Measurements from ENCODE around the gene KCNAB2. TPM values are rescaled to one million over a fixed set of nuclear protein-coding genes. Genes with fewer than 3 reads are reported as not detected.

Gene KCNAB2
- total RNA-seq, 1 donor from 2014 or later = 21.0 TPM

DNA sequence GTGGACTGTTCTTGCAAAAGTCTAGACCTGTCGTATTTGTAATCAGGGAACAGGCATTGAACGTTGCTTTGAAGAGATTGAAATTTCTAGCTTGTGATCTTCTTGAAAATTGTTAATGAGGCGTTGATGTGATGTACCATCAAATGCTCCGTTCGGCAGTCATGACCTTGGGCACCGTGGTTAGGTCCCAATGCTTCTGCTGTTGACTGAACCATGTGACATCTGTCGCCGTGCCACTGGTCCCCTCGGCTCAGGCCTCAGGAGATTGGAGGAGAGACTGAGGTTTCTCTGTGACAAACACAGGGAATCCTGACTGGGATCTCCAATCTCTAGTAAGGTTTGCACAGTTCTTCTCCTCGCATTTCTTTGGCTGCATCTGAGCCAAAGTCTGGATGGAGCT, 18.1 kb upstream of the KCNAB2 start:
- ATAC-seq (no peak), DNase-seq (ENCODE audit: missing footprints) (peak; percentile 55)
- intact Hi-C loops (cut with DNase I) = no loop called here

DNA sequence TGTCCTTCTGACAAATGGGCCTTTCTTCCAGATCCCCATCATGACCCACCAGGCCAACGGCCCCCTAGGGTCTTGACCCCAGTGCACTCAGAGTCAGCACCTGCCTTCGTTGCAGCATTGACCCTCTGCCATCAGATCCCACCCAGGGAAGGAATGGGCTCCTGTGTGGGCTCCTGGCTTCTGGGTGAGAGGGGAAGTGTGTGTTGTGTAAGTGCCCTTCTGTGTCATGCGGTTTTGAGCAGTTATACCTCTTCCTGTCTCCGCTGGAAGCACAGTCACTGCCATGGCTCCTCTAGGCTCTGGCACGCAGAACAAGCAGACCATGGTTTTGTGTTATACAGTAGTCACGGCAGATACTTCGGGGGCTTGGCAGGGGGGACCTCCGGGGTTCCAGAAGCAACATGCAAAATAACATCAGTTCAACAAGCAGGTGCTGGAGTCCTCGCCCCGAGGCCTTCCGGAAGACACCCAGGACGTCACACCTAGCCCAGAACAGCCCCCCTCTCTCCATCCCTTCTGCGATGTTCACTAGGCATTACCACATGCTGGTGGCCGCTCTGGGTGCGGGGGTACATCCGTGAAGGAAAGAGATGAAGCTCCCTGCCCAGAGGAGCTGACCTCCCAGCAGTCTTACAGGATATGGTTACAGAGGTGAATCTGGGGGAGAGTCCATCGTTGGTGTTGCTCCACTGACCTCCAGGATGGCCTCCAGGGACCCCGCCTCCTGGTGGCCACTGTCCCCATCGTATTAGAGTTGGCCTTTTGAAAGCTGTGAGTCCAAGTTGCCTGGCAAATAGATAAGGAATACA, 17.4 kb upstream of the KCNAB2 start:
- ATAC-seq = no peak
- peak; percentile 75 for DNase-seq (ENCODE audit: missing footprints)
- intact Hi-C loops (cut with DNase I) = no loop called here

DNA sequence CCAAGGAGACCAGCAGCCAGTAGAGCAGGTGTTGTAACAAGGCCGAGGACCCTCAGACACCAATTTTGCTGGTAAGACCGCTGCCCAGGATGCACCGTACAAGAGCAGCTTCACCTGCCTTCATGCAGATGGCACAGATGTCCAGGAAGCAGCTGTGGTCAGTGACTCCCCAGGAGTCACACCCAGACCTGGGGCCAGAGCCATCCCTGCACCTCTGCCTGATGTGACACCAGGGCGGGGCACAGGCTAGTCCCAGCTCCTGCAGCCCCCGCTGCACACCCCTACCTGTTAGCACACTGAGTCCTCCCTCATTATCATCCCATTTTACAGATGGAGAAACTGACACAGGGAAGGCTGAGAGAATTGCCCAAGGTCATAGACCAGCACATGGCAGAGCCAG, 16.3 kb upstream of the KCNAB2 start:
- DNase-seq (ENCODE audit: missing footprints) (peak; percentile 33), ATAC-seq (no peak)
- intact Hi-C loops (cut with DNase I) = no loop called here

- DNase-seq (ENCODE audit: missing footprints) = peak; percentile 20
- intact Hi-C loops (cut with DNase I) = no loop called here
- ATAC-seq = no peak
Measured at GRCh38 chr1:6030132-6030531, 15.6 kb upstream of the KCNAB2 start.

DNA sequence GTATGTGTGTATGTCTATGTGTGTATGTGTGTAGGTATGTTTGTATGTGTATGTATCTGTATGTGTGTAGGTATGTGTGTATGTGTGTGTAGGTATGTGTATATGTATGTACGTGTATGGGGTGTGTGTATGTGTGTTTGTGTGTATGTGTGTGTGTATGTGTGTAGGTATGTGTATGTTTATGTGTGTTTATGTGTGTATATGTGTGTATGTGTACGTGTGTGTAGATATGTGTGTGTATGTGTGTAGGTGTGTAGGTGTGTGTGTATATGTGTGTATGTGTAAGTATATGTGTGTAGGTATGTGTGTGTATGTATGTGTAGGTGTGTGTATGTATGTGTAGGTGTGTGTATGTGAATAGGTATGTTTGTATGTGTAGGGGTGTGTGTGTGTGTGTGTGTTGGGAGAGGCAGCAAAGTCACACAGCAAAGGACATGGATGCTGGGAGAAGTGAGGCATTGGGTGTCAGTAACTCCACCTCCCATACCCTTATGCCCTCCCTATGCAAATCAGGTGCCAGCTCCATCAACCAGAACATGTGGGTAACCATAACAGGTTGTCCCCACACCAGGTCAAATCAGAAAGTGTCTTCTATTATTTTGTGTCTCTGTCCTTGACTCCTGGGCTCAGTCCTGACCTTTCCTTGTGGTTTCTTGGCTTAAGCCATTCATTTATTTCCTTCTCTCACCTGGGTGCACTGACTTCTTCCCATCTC, 15.0 kb upstream of the KCNAB2 start:
- intact Hi-C loops (cut with DNase I) = no loop called here
- DNase-seq (ENCODE audit: missing footprints) = no peak
- no peak for ATAC-seq

GRCh38 chr1:6033124-6033523, 12.6 kb upstream of the KCNAB2 start:
- ATAC-seq (no peak), DNase-seq (ENCODE audit: missing footprints) (peak; percentile 67)
- intact Hi-C loops (cut with DNase I) = no loop called here

- ATAC-seq = no peak
Measured at GRCh38 chr1:6033986-6034749, 11.5 kb upstream of the KCNAB2 start.

GRCh38 chr1:6034750-6035096, 11.0 kb upstream of the KCNAB2 start:
- DNase-seq (ENCODE audit: missing footprints) (peak; percentile 32), ATAC-seq (no peak)
- intact Hi-C loops (cut with DNase I) = no loop called here

More at GRCh38 chr1:6033986-6034749, 11.5 kb upstream of the KCNAB2 start:
- DNase-seq (ENCODE audit: missing footprints) = peak; percentile 81
- intact Hi-C loops (cut with DNase I) = no loop called here

DNA sequence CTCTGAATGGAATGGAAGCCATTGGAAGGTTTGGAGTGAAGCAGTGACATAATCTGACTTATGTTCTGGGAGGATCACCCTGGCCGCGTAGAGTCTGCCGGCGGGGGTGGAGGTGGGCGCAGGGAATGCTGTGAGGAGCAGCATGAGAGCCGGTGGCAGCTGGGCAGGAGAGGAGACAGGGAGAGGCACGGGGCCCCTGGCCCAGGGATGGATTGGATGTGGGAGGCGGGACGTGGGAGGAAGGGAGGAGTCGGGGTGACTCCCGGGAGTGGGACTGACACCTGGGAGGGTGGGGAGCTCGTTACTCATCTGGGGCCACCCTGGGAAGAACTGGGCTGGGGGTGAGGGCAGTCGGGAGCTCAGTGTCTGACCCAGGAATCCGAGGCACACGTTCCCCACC, 10.4 kb upstream of the KCNAB2 start:
- DNase-seq (ENCODE audit: missing footprints) (peak; percentile 34), ATAC-seq (no peak)
- intact Hi-C loops (cut with DNase I) = no loop called here

DNA sequence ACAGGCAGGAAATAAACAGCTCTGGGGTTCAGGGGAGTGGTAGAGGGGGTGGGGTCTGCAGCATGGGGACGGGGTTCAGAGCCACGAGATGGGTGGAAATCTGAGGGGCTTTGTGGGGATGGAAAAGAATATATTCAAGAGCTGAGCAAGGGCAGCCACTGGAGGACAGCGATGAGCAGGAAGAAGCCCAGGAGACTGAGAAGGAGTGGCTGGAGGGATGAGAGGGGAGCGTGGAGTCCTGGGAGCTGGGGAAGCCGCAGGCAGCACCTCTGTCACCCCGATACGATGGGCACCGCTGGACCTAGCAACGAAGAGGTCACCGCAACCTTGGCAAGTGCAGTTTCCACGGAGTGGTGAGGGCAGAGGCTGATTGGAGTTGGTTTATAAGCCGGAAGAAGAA, 10.0 kb upstream of the KCNAB2 start:
- ATAC-seq (no peak), DNase-seq (ENCODE audit: missing footprints) (peak; percentile 37)
- intact Hi-C loops (cut with DNase I) = no loop called here

DNA sequence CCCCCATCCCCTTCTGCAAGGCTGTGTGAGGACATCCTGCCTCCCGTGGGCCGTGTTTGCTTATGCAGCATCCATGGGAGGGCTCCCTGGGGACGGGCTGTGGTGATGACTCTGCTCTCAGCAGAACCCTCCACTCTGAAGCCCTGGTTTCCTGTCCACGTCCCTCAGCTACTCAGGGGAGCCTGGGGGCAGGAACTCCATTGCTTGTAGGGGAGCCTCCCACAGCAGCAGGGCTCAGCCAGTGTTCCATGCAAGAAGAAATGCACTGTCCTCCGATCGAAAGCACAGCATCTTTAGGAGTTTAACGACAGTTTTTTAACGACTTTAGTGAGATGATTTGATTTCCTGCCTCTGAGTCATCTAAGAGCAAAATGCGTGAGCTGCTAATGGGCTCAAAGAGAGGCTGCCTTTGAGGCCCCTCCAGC, 8.3 kb upstream of the KCNAB2 start:
- intact Hi-C loops (cut with DNase I) = no loop called here
- peak; percentile 62 for DNase-seq (ENCODE audit: missing footprints)
- ATAC-seq = no peak

GRCh38 chr1:6038603-6039002, 7.1 kb upstream of the KCNAB2 start:
- intact Hi-C loops (cut with DNase I) = no loop called here
- ATAC-seq = no peak
- peak; percentile 0 for DNase-seq (ENCODE audit: missing footprints)

DNA sequence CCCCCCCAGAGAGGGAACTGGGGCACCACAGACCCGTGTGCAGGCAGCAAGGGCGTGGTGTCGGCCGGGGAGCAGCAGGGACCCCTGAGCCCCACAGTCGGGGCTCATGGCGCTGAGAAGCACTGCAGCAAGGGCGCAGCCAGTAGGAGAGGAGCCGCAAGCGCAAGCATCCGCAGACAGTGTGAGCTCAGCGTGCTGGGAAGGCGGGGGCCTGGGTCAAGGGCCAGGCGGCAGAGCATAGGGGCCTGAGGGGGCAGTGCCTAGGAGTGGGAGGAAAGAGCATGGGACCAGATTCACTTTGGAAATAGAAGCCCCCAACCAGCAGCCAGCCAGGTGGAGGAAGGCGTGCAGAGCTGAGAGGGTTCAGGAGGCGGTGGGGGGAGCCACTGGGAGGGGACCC, 6.7 kb upstream of the KCNAB2 start:
- no peak for ATAC-seq

GRCh38 chr1:6040444-6040843, 5.2 kb upstream of the KCNAB2 start:
- DNase-seq (ENCODE audit: missing footprints) (no peak), ATAC-seq (no peak)
- intact Hi-C loops (cut with DNase I) = no loop called here

More for the DNA sequence above, 6.7 kb upstream of the KCNAB2 start:
- intact Hi-C loops (cut with DNase I) = no loop called here
- DNase-seq (ENCODE audit: missing footprints) = no peak

DNA sequence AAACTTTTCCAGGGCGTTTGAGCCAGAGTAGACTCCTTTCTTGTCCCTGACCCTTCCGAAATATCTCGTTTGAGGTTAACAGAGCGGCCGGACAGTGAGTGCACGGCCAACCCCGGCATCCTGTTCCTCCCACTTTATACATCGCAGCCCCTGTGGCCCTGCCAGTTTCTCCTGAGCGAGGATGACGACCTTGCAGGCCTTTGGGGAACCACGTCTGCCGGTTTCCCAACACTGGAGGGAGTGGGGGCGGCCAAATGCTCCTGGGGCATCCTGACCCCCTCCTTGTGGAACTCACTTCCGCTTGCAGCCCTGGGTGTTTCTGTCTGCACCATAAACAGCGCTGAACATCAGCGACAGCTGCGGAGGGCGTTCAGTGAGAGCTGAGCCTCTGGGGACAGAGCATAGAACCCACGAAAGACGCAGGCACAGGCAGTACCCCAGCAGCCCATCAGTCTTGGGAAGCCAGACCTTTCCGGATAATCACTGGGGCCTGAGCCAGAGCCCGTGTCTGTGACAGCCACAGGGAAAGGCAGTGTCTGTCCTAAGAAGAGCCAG, 4.8 kb upstream of the KCNAB2 start:
- intact Hi-C loops (cut with DNase I) = no loop called here
- no peak for ATAC-seq
- DNase-seq (ENCODE audit: missing footprints) = no peak

DNA sequence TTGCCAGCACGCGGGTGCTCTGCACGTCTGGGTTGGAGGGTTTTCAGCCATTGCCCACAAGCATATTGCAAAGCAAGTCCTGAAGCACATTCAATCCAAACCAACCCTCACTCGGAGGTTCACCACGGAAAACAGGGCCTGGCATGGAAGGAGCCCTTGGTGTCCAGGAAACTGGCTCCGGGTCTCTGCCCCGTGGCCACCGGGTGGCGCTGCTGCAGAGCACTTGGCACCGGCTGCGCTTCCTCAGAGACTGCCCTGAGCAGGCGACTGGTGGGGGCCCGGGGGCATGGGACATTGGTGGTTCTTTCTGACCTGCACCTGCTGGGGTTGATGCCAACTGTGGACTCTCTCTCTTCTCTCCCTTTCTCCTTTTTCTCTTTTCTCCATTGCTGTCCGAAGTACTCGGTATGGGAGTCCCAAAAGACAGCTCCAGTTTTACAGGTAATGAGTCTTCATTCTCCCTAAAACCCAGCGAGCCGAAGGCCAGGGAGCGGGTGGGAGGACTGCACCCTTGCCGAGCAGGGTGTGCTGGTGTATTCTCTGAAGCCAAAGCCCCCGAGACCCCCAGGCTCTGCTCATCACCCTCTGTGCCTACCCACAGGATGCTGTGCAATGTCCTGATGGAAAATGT, 4.1 kb upstream of the KCNAB2 start:
- no peak for ATAC-seq
- intact Hi-C loops (cut with DNase I) = no loop called here
- peak; percentile 16 for DNase-seq (ENCODE audit: missing footprints)

GRCh38 chr1:6043561-6043960, 2.1 kb upstream of the KCNAB2 start:
- no peak for ATAC-seq
- intact Hi-C loops (cut with DNase I) = no loop called here

DNA sequence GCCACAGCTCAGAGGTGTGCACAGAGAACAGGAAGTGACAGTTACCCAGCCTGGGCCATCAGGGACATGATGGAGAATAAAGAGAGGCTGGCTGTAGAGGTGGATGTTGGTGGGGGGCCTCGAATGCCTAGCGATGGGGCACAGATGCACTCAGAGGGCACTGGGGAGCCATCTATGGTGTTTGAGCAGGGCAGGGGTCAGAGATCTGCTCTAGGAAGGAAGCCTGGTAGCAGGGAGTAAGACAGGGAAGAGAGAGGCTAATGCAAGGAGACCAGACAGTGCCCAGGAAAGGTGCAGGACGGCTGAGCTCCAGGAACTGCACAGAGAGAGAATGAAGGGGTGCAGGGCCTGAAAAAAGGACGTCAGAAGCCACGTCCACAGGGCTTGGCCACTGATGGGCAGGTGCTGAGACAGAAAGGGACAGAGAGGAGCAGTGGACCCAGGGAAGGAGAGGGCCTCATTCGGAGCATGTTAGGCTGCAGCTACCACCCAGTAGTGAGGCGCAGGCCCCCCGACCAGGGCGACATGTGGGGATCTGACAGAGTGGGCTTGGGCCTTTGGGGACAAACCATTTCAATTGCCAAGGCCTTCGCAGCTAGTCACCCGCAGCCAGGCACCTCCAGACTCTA, 1.1 kb upstream of the KCNAB2 start:
- no peak for DNase-seq (ENCODE audit: missing footprints)
- intact Hi-C loops (cut with DNase I) = no loop called here
- ATAC-seq = no peak

More at GRCh38 chr1:6043561-6043960, 2.1 kb upstream of the KCNAB2 start:
- no peak for DNase-seq (ENCODE audit: missing footprints)

Data from Right ventricle myocardium inferior (tissue), 1 donor.